ENCODE data around the gene IRS2. TPM values are rescaled to one million over a fixed set of nuclear protein-coding genes. Genes with fewer than 3 reads are reported as not detected.
A peak's percentile ranks its signal among the peaks of the same experiment; 100 is the strongest.

IRS2 gene
- total RNA-seq, 1 donor from 2014 or later, result 2.6 TPM

GRCh38 chr13:109782066-109782822 is 4.1 kb downstream of the IRS2 start:
- Histone ChIP-seq H3K27ac (ENCODE audit: low read depth, low read length) (no peak overlapping the region), H3K9ac (ENCODE audit: low read depth in 1 of 3, low read length in 3 of 3) (peak overlapping the region in 2 of 3 donors; percentile 62 to 74), H3K4me1 (ENCODE audit: control insufficient read depth in 3 of 3, insufficient read depth in 3 of 3, low read length in 3 of 3) (peaks cover 38 to 51% (median 39%) of the 10 kb centered on the region in 3 donors), H3K36me3 (ENCODE audit: control insufficient read depth in 3 of 3, insufficient read depth in 3 of 3, low read length in 3 of 3) (peaks cover 3 to 28% (median 9%) of the 10 kb centered on the region in 3 donors), H3K4me3 (ENCODE audit: low read length in 3 of 3) (peak overlapping the region in 2 of 3 donors; percentile 63 to 73), H3K9me3 (ENCODE audit: control insufficient read depth in 3 of 3, low read length in 3 of 3) (no peaks in the 10 kb centered on the region), H3K27me3 (ENCODE audit: control insufficient read depth in 3 of 3, insufficient read depth in 3 of 3, low read length in 3 of 3) (no peaks in the 10 kb centered on the region)

DNA sequence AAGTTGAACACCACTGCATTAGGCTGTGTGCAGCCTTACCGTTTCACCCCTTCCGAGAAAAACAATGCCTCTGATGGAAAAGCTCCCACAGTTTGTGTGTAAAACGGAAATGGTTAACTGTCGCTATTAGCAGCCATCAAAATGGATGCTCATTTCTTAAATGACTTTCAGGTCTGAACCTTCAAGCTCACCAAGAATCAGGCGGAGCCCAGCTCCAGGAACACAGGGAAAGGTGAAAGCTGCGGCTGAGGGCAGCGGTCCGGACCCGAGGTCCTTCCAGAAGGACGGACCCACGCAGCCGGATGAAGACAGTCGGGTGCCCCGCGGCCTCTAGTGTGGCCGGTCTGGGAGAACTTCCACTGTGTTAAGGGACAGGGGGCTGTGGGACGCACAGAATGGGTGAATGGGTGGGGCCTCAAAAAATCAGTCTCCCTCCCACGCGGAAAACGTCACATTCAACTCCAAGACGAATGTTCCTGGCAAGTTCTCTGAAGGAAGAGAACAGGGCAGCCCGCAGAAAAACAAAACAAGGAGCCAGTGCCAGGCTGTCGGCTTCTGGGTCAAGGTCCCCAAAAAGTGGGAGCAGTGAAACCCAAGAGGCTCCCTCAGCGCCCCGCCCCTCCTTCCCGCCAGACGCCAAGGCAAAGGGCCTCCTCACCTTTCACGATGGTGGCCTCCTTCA is 4.9 kb downstream of the IRS2 start:
- peak overlapping the region; percentile 7 for H3K27ac ChIP-seq (ENCODE audit: low read depth, low read length)
- no peaks in the 10 kb centered on the region for H3K27me3 ChIP-seq (ENCODE audit: control insufficient read depth in 3 of 3, insufficient read depth in 3 of 3, low read length in 3 of 3)
- H3K36me3 ChIP-seq (ENCODE audit: control insufficient read depth in 3 of 3, insufficient read depth in 3 of 3, low read length in 3 of 3), result peaks cover 3 to 28% (median 9%) of the 10 kb centered on the region in 3 donors
- H3K9me3 ChIP-seq (ENCODE audit: control insufficient read depth in 3 of 3, low read length in 3 of 3), result no peaks in the 10 kb centered on the region
- H3K9ac ChIP-seq (ENCODE audit: low read depth in 1 of 3, low read length in 3 of 3), result peak overlapping the region; percentile 20 to 74 (median 62)
- peaks cover 38 to 57% (median 39%) of the 10 kb centered on the region in 3 donors for H3K4me1 ChIP-seq (ENCODE audit: control insufficient read depth in 3 of 3, insufficient read depth in 3 of 3, low read length in 3 of 3)
- H3K4me3 ChIP-seq (ENCODE audit: low read length in 3 of 3), result peak overlapping the region; percentile 63 to 73 (median 65)

- Histone ChIP-seq H3K4me3 (ENCODE audit: low read length in 3 of 3) (peak overlapping the region; percentile 63 to 73 (median 65)), H3K27me3 (ENCODE audit: control insufficient read depth in 3 of 3, insufficient read depth in 3 of 3, low read length in 3 of 3) (no peaks in the 10 kb centered on the region), H3K36me3 (ENCODE audit: control insufficient read depth in 3 of 3, insufficient read depth in 3 of 3, low read length in 3 of 3) (peaks cover 3 to 28% (median 9%) of the 10 kb centered on the region in 3 donors), H3K27ac (ENCODE audit: low read depth, low read length) (peak overlapping the region; percentile 7), H3K9me3 (ENCODE audit: control insufficient read depth in 3 of 3, low read length in 3 of 3) (no peaks in the 10 kb centered on the region), H3K4me1 (ENCODE audit: control insufficient read depth in 3 of 3, insufficient read depth in 3 of 3, low read length in 3 of 3) (peaks cover 38 to 58% (median 39%) of the 10 kb centered on the region in 3 donors), H3K9ac (ENCODE audit: low read depth in 1 of 3, low read length in 3 of 3) (peak overlapping the region; percentile 20 to 74 (median 62))
Observed at GRCh38 chr13:109780845-109781383, 5.5 kb downstream of the IRS2 start.

GRCh38 chr13:109779876-109780510 is 6.4 kb downstream of the IRS2 start:
- Histone ChIP-seq H3K36me3 (ENCODE audit: control insufficient read depth in 3 of 3, insufficient read depth in 3 of 3, low read length in 3 of 3) (peaks cover 3 to 26% (median 9%) of the 10 kb centered on the region in 3 donors), H3K9me3 (ENCODE audit: control insufficient read depth in 3 of 3, low read length in 3 of 3) (no peaks in the 10 kb centered on the region), H3K27ac (ENCODE audit: low read depth, low read length) (no peak overlapping the region), H3K4me3 (ENCODE audit: low read length in 3 of 3) (peak overlapping the region in 2 of 3 donors; percentile 8 to 63), H3K4me1 (ENCODE audit: control insufficient read depth in 3 of 3, insufficient read depth in 3 of 3, low read length in 3 of 3) (peaks cover 37 to 56% (median 38%) of the 10 kb centered on the region in 3 donors), H3K27me3 (ENCODE audit: control insufficient read depth in 3 of 3, insufficient read depth in 3 of 3, low read length in 3 of 3) (no peaks in the 10 kb centered on the region), H3K9ac (ENCODE audit: low read depth in 1 of 3, low read length in 3 of 3) (peak overlapping the region in 2 of 3 donors; percentile 27 to 62)

- H3K4me3 ChIP-seq (ENCODE audit: low read length in 3 of 3), result peak overlapping the region in 2 of 3 donors; percentile 27 to 30
- H3K4me1 ChIP-seq (ENCODE audit: control insufficient read depth in 3 of 3, insufficient read depth in 3 of 3, low read length in 3 of 3), result peaks cover 33 to 51% (median 38%) of the 10 kb centered on the region in 3 donors
- no peak overlapping the region for H3K27ac ChIP-seq (ENCODE audit: low read depth, low read length)
Observed at GRCh38 chr13:109779074-109779473, 7.3 kb downstream of the IRS2 start.

DNA sequence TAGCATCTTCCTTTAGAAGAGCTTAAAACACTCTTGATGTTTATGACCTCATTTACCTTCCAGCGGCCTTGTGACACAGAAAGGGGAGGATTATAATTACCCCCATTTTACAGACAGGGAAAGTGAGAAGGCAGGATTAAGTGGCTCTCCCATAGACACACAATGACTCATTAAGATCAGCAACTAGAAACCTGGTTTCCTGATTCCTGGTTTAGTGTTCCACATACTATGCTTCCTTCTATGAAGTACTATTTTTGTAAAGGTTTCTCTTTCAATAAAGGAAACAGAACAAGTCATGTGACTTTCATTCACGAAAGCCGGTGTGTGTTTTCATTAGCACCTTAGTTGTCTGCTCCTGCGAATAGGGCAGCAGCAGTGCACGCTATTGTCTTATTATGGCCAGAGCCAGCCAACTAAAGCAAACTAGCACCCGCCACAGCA is 8.3 kb downstream of the IRS2 start:
- Histone ChIP-seq H3K36me3 (ENCODE audit: control insufficient read depth in 3 of 3, insufficient read depth in 3 of 3, low read length in 3 of 3) (peaks cover 0 to 18% (median 9%) of the 10 kb centered on the region in 3 donors), H3K4me3 (ENCODE audit: low read length in 3 of 3) (no peak overlapping the region), H3K4me1 (ENCODE audit: control insufficient read depth in 3 of 3, insufficient read depth in 3 of 3, low read length in 3 of 3) (peaks cover 29 to 43% (median 38%) of the 10 kb centered on the region in 3 donors), H3K9ac (ENCODE audit: low read depth in 1 of 3, low read length in 3 of 3) (no peak overlapping the region), H3K27me3 (ENCODE audit: control insufficient read depth in 3 of 3, insufficient read depth in 3 of 3, low read length in 3 of 3) (no peaks in the 10 kb centered on the region), H3K9me3 (ENCODE audit: control insufficient read depth in 3 of 3, low read length in 3 of 3) (no peaks in the 10 kb centered on the region), H3K27ac (ENCODE audit: low read depth, low read length) (no peak overlapping the region)

More at GRCh38 chr13:109779074-109779473, 7.3 kb downstream of the IRS2 start:
- Histone ChIP-seq H3K9ac (ENCODE audit: low read depth in 1 of 3, low read length in 3 of 3) (peak overlapping the region in 1 of 3 donors; percentile 18), H3K27me3 (ENCODE audit: control insufficient read depth in 3 of 3, insufficient read depth in 3 of 3, low read length in 3 of 3) (no peaks in the 10 kb centered on the region), H3K36me3 (ENCODE audit: control insufficient read depth in 3 of 3, insufficient read depth in 3 of 3, low read length in 3 of 3) (peaks cover 3 to 26% (median 9%) of the 10 kb centered on the region in 3 donors), H3K9me3 (ENCODE audit: control insufficient read depth in 3 of 3, low read length in 3 of 3) (no peaks in the 10 kb centered on the region)

DNA sequence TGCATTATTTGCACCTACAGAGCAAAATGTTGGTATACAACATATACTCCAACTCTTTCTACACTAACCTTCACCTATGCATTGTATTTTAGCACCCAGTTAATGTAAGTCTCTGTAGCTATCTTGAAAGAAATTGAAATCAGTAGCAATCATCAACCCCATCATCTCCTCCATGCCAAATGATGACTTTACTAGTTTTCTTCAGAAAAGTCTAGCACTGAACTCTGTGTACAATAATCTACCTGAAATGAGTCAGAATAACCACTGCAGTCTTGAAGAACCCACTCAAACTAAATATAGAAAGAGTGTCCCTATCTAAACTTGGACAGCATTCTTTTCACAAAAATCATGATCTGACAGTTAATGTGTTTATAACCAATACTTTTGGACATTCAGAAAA is 9.8 kb downstream of the IRS2 start:
- Histone ChIP-seq H3K36me3 (ENCODE audit: control insufficient read depth in 3 of 3, insufficient read depth in 3 of 3, low read length in 3 of 3) (peaks cover 3 to 11% (median 6%) of the 10 kb centered on the region in 3 donors), H3K9me3 (ENCODE audit: control insufficient read depth in 3 of 3, low read length in 3 of 3) (no peaks in the 10 kb centered on the region), H3K27me3 (ENCODE audit: control insufficient read depth in 3 of 3, insufficient read depth in 3 of 3, low read length in 3 of 3) (no peaks in the 10 kb centered on the region), H3K9ac (ENCODE audit: low read depth in 1 of 3, low read length in 3 of 3) (no peak overlapping the region), H3K4me3 (ENCODE audit: low read length in 3 of 3) (no peak overlapping the region), H3K4me1 (ENCODE audit: control insufficient read depth in 3 of 3, insufficient read depth in 3 of 3, low read length in 3 of 3) (peaks cover 25 to 39% (median 35%) of the 10 kb centered on the region in 3 donors), H3K27ac (ENCODE audit: low read depth, low read length) (no peak overlapping the region)

DNA sequence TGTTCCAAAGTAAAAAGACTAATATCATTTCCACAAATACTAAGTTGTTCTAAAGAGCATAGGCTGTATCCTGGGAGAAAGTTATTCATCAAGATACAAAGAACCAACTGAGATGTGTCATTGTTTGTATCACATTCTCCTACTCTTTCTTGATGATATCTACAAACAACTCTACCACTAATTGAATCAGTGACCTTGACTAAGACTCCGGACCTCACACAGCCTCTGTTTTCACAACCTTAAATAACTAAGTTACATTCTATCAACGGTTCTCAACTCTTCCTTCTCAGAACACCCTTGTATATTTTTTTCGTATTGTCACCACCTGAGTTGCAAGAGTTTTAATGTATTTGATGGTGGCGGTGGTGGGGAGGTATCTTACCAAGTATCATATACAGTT is 12.6 kb downstream of the IRS2 start:
- no peak overlapping the region for H3K9ac ChIP-seq (ENCODE audit: low read depth in 1 of 3, low read length in 3 of 3)
- H3K4me1 ChIP-seq (ENCODE audit: control insufficient read depth in 3 of 3, insufficient read depth in 3 of 3, low read length in 3 of 3), result peaks cover 9 to 16% (median 10%) of the 10 kb centered on the region in 3 donors
- H3K27me3 ChIP-seq (ENCODE audit: control insufficient read depth in 3 of 3, insufficient read depth in 3 of 3, low read length in 3 of 3), result no peaks in the 10 kb centered on the region
- no peak overlapping the region for H3K4me3 ChIP-seq (ENCODE audit: low read length in 3 of 3)
- peaks cover 0 to 5% (median 3%) of the 10 kb centered on the region in 3 donors for H3K36me3 ChIP-seq (ENCODE audit: control insufficient read depth in 3 of 3, insufficient read depth in 3 of 3, low read length in 3 of 3)
- no peaks in the 10 kb centered on the region for H3K9me3 ChIP-seq (ENCODE audit: control insufficient read depth in 3 of 3, low read length in 3 of 3)
- no peak overlapping the region for H3K27ac ChIP-seq (ENCODE audit: low read depth, low read length)

DNA sequence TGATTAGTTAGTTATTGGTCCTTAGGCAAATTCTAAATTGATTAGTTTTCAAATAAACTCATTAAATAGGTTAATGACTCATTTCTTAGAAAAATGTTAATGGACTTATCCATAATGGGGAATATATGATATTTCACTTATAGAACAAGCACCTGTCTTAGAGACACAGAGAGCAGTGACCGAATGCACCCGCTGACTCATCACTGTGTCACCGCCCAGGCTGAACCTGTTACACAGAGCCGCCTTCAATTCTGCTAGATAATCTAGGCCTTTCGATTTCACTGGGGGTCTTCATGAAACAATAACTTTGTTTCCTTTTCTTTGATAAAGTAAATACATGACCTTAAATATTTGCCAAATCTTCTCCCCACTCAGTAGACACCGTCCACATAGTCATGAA is 13.1 kb downstream of the IRS2 start:
- peaks cover 0 to 5% (median 3%) of the 10 kb centered on the region in 3 donors for H3K36me3 ChIP-seq (ENCODE audit: control insufficient read depth in 3 of 3, insufficient read depth in 3 of 3, low read length in 3 of 3)
- H3K9me3 ChIP-seq (ENCODE audit: control insufficient read depth in 3 of 3, low read length in 3 of 3), result no peaks in the 10 kb centered on the region
- no peak overlapping the region for H3K27ac ChIP-seq (ENCODE audit: low read depth, low read length)
- no peak overlapping the region for H3K9ac ChIP-seq (ENCODE audit: low read depth in 1 of 3, low read length in 3 of 3)
- peaks cover 6 to 13% (median 10%) of the 10 kb centered on the region in 3 donors for H3K4me1 ChIP-seq (ENCODE audit: control insufficient read depth in 3 of 3, insufficient read depth in 3 of 3, low read length in 3 of 3)
- no peak overlapping the region for H3K4me3 ChIP-seq (ENCODE audit: low read length in 3 of 3)
- H3K27me3 ChIP-seq (ENCODE audit: control insufficient read depth in 3 of 3, insufficient read depth in 3 of 3, low read length in 3 of 3), result no peaks in the 10 kb centered on the region
